ENCODE measurements around the gene PSMD10.

DNA sequence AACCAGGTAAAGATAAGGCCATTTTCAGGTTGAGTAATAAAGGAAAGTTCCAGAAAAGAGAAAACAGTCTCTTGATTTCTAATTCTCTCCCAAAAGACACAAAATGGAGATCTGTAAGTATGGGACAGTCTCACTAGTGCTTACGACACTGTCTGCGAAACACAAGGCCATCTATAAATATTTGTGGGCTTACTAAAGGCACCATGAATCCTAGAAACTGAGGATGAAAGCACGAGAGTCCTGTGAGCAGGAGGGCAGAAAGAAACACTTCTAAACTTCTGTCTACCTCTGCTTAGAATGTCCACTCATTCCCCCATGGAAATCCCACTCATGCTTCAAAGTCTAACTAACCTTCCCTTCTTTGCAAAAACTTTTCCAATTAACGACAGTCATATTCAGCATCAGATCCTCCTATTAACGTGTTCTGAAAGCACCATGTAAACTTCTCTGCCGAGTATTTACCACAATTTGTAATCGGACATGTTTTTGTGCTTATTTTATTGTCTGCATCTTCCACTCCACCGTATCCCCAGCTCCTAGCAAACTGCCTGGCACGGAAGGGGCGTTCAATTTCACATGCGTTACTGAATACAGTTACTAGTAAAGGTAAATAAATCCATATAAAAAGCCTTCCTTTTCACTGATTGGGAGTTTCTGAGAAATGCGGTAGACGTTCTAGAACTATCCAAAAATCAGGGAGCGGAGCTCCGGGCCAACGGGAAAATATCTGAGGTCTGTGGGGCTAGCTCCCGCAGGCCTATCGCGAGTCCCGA lies 665 bp downstream of the PSMD10 start:
- TF ChIP-seq, protein P1, sequence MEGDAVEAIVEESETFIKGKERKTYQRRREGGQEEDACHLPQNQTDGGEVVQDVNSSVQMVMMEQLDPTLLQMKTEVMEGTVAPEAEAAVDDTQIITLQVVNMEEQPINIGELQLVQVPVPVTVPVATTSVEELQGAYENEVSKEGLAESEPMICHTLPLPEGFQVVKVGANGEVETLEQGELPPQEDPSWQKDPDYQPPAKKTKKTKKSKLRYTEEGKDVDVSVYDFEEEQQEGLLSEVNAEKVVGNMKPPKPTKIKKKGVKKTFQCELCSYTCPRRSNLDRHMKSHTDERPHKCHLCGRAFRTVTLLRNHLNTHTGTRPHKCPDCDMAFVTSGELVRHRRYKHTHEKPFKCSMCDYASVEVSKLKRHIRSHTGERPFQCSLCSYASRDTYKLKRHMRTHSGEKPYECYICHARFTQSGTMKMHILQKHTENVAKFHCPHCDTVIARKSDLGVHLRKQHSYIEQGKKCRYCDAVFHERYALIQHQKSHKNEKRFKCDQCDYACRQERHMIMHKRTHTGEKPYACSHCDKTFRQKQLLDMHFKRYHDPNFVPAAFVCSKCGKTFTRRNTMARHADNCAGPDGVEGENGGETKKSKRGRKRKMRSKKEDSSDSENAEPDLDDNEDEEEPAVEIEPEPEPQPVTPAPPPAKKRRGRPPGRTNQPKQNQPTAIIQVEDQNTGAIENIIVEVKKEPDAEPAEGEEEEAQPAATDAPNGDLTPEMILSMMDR (conservative IDR thresholded peaks at IDR 0.05) = no peak
- no peak for TF ChIP-seq EZH2 (IDR thresholded peaks at IDR 0.05; ENCODE audit: low read depth)
